SK-N-MC (cell line): ENCODE measurements around the gene DSCAM.

Experiments used
- EZH2 ChIP-seq: fragments of 200-600 bp; sonication (generic); IDR thresholded peaks from one replicate; pipeline ENCODE4 v1.6.1; 2017; ENCODE audit warnings: antibody characterized with exemption
- FOXP2 ChIP-seq: optimal IDR thresholded peaks from 2 replicates; pipeline ENCODE3; 2011; ENCODE audit warnings: mild to moderate bottlenecking, moderate library complexity; ENCODE audit not compliant: insufficient read depth; ENCODE audit errors: extremely low read length, control extremely low read depth
- POLR2AphosphoS5 ChIP-seq: IDR thresholded peaks from 2 replicates; pipeline ENCODE4 v1.6.1; 2012; ENCODE audit warnings: mild to moderate bottlenecking, low read depth, low read length, borderline replicate concordance

- TF ChIP-seq POLR2AphosphoS5 = no peak
- no peak for TF ChIP-seq EZH2
- TF ChIP-seq FOXP2 = no peak
These were observed 399.9 kb downstream of the DSCAM start for GRCh38 chr21:40447016-40447415.
